HCT116 (cell line): ENCODE data around the gene DGKG. TPM values are rescaled to one million over a fixed set of nuclear protein-coding genes. Genes with fewer than 3 reads are reported as not detected.

Experiments
- ATAC-seq: fragments of 200-7000 bp; cut with Tn5 transposase; 2 replicates; pipeline ENCODE4 v1.9.1; 2020; ENCODE audit warnings: mild to moderate bottlenecking, moderate library complexity
- BruUV-seq: library from RNA; stranded (reverse); fragments of 400-500 nt; replicated peaks from 2 replicates; lab custom pipeline; 2021; lab: Mats Ljungman, UMichigan
- CTCF ChIA-PET: fragments of 300-600 bp; sonication (Branson Sonifier 250); formaldehyde crosslinking; loops from one replicate; lab custom pipeline; 2021; ENCODE audit warnings: antibody characterized with exemption; lab: Charles Lee
- POLR2A ChIA-PET: fragments of 300-600, 350-600 bp; sonication (Branson Sonifier 250); formaldehyde crosslinking; loops from one replicate; lab custom pipeline; 2021; ENCODE audit warnings: antibody characterized with exemption; lab: Charles Lee
- RAD21 ChIA-PET, 2 experiments: fragments of 300-600 bp; sonication (Branson Sonifier 250); formaldehyde crosslinking; loops; one replicate each; lab custom pipeline; 2023; ENCODE audit warnings: low total read pairs in 2 of 2; ENCODE audit not compliant: uncharacterized antibody in 2 of 2, unreplicated experiment in 2 of 2, low non-redundant PET in 1 of 2; lab: Charles Lee
- DNase-seq: peaks from one replicate; pipeline ENCODE4 v3.0.0-alpha.2; 2010; ENCODE audit warnings: low read depth, low spot score
- H2AFZ ChIP-seq: fragments of 200-600 bp; shearing (Covaris generic), sonication (generic); 2 replicates; pipeline ENCODE4 v1.6.1; 2017; ENCODE audit warnings: low read depth, mixed run types, mixed read lengths, antibody characterized with exemption, low read length; ENCODE audit not compliant: poor library complexity, severe bottlenecking
- H3K27ac ChIP-seq: 2 replicates; pipeline ENCODE4 v1.5.1; 2012; ENCODE audit warnings: low read depth, low read length
- H3K27me3 ChIP-seq: fragments of 200-600 bp; sonication (generic); 2 replicates; pipeline ENCODE4 v1.6.1; 2016; ENCODE audit warnings: mixed run types, low read length, mixed read lengths; ENCODE audit not compliant: insufficient read depth
- H3K36me3 ChIP-seq, 2 experiments: fragments of 200-500 bp in 1 of 2; fragments of 200-600 bp in 1 of 2; sonication (Bioruptor generic) in 1 of 2; sonication (generic) in 1 of 2; 2 replicates each; pipeline versions ENCODE4 v1.5.1 to v1.6.1; 2014 to 2016; ENCODE audit warnings: low read length in 2 of 2, inconsistent platforms in 1 of 2, mixed read lengths in 1 of 2, mixed run types in 1 of 2; ENCODE audit not compliant: insufficient read depth in 2 of 2, control insufficient read depth in 1 of 2
- H3K4me1 ChIP-seq, 2 experiments: fragments of 200-600 bp in 1 of 2; sonication (generic) in 1 of 2; 2 replicates each; pipeline versions ENCODE4 v1.5.1 to v1.6.1; 2012 to 2017; ENCODE audit warnings: low read length in 2 of 2, inconsistent platforms in 1 of 2, mild to moderate bottlenecking in 1 of 2, mixed read lengths in 1 of 2, mixed run types in 1 of 2, moderate library complexity in 1 of 2; ENCODE audit not compliant: insufficient read depth in 2 of 2, control insufficient read depth in 1 of 2
- H3K4me2 ChIP-seq: fragments of 200-600 bp; sonication (generic); 2 replicates; pipeline ENCODE4 v1.6.1; 2017; ENCODE audit warnings: mixed run types, low read length, mixed read lengths
- H3K4me3 ChIP-seq, 2 experiments: fragments of 200-600 bp in 1 of 2; sonication (generic) in 1 of 2; replicated peaks in 1 of 2; 2 replicates each; pipeline ENCODE4 v1.5.1; 2011 to 2016; ENCODE audit warnings: low read length in 2 of 2, control low read depth in 1 of 2, low read depth in 1 of 2, mild to moderate bottlenecking in 1 of 2, mixed read lengths in 1 of 2, mixed run types in 1 of 2
- H3K79me2 ChIP-seq: fragments of 200-600 bp; sonication (generic); 2 replicates; pipeline ENCODE4 v1.6.1; 2017; ENCODE audit warnings: mild to moderate bottlenecking, mixed run types, low read length, moderate library complexity, mixed read lengths; ENCODE audit not compliant: insufficient read depth
- H3K9ac ChIP-seq: fragments of 200-600 bp; sonication (generic); 2 replicates; pipeline ENCODE4 v1.6.1; 2016; ENCODE audit warnings: low read length, mixed read lengths
- H3K9me2 ChIP-seq: fragments of 200-600 bp; sonication (generic), shearing (Covaris generic); 2 replicates; pipeline ENCODE4 v1.6.1; 2017; ENCODE audit warnings: mixed run types, mild to moderate bottlenecking, moderate library complexity; ENCODE audit not compliant: insufficient read depth
- H3K9me3 ChIP-seq, 2 experiments: fragments of 200-500 bp in 1 of 2; fragments of 200-600 bp in 1 of 2; sonication (Bioruptor generic) in 1 of 2; sonication (generic) in 1 of 2; 2 replicates each; pipeline ENCODE4 v1.6.1; 2014 to 2017; ENCODE audit warnings: low read length in 2 of 2, mixed read lengths in 2 of 2, inconsistent platforms in 1 of 2, low read depth in 1 of 2, mild to moderate bottlenecking in 1 of 2, mixed run types in 1 of 2, moderate library complexity in 1 of 2; ENCODE audit not compliant: control insufficient read depth in 1 of 2, insufficient read depth in 1 of 2
- H4K20me1 ChIP-seq: fragments of 200-600 bp; sonication (generic), shearing (Covaris generic); 2 replicates; pipeline ENCODE4 v1.6.1; 2017; ENCODE audit warnings: mixed run types, mild to moderate bottlenecking, moderate library complexity; ENCODE audit not compliant: insufficient read depth
- CBX3 ChIP-seq: IDR thresholded peaks from 2 replicates; pipeline ENCODE4 v1.6.1; 2012; ENCODE audit warnings: low read depth
- CEBPB ChIP-seq: IDR thresholded peaks from 2 replicates; pipeline ENCODE4 v1.6.1; 2012; ENCODE audit warnings: low read depth
- ELF1 ChIP-seq: IDR thresholded peaks from 2 replicates; pipeline ENCODE4 v1.6.1; 2012; ENCODE audit warnings: low read depth, borderline replicate concordance
- EZH2 ChIP-seq: fragments of 200-600 bp; sonication (generic); IDR thresholded peaks from 2 replicates; pipeline ENCODE4 v1.6.1; 2017; ENCODE audit warnings: antibody characterized with exemption, mixed run types
- EZH2phosphoT487 ChIP-seq: fragments of 200-600 bp; IDR thresholded peaks from 2 replicates; pipeline ENCODE4 v1.6.1; 2018; ENCODE audit warnings: antibody characterized with exemption, borderline replicate concordance
- JUND ChIP-seq: IDR thresholded peaks from 2 replicates; pipeline ENCODE4 v1.6.1; 2012
- POLR2A ChIP-seq: IDR thresholded peaks from 2 replicates; pipeline ENCODE4 v1.7.0; 2011; ENCODE audit warnings: borderline replicate concordance; ENCODE audit not compliant: insufficient read depth, insufficient read length; ENCODE audit errors: extremely low read depth
- RAD21 ChIP-seq: IDR thresholded peaks from 2 replicates; pipeline ENCODE4 v1.6.1; 2012; ENCODE audit warnings: low read depth, mild to moderate bottlenecking
- SIN3A ChIP-seq: IDR thresholded peaks from 2 replicates; pipeline ENCODE4 v1.6.1; 2012; ENCODE audit warnings: low read depth
- SP1 ChIP-seq: IDR thresholded peaks from 2 replicates; pipeline ENCODE4 v1.6.1; 2012; ENCODE audit warnings: low read depth
- SRF ChIP-seq: IDR thresholded peaks from 2 replicates; pipeline ENCODE4 v1.6.1; 2012; ENCODE audit warnings: low read depth
- TCF7L2 ChIP-seq: IDR thresholded peaks from 2 replicates; pipeline ENCODE4 v1.7.0; 2011; ENCODE audit warnings: borderline replicate concordance, inconsistent platforms; ENCODE audit not compliant: insufficient read depth, insufficient read length; ENCODE audit errors: extremely low read depth
- ZFX ChIP-seq: fragments of 450-650 bp; IDR thresholded peaks from 2 replicates; pipeline ENCODE4 v1.6.1; 2017
- intact Hi-C: fragments of 100-400 bp; cut with micrococcal nuclease; formaldehyde crosslinking; loops from 2 replicates; pipeline ENCODE4 v1.10.0; 2022
- total RNA-seq: library from RNA; stranded (reverse); gene quantifications from one replicate; pipeline ENCODE4 v1.2.1, GENCODE V29; 2021; ENCODE audit not compliant: unreplicated experiment

The DGKG gene
- total RNA-seq, 1 experiment from 2014 or later: 4.8 TPM

- DNase-seq (no peak), ATAC-seq (no peak)
- Histone ChIP-seq H2AFZ (no peak overlapping the region), H3K4me1 (no peaks in the 10 kb centered on the region), H3K9ac (no peak overlapping the region), H3K9me2 (no peaks in the 10 kb centered on the region), H3K79me2 (no peaks in the 10 kb centered on the region), H3K4me2 (no peak overlapping the region), H3K27me3 (no peaks in the 10 kb centered on the region), H3K9me3 (no peaks in the 10 kb centered on the region), H3K4me3 (no peak overlapping the region), H3K27ac (no peak overlapping the region), H3K36me3 (no peaks in the 10 kb centered on the region), H4K20me1 (no peaks in the 10 kb centered on the region)
- CTCF ChIA-PET: no interaction called here
- RAD21 ChIA-PET: no interaction called here
- POLR2A ChIA-PET: no interaction called here
- TF ChIP-seq RAD21 (no peak), JUND (no peak), ZFX (no peak), SRF (no peak), EZH2 (no peak), ELF1 (no peak), POLR2A (no peak), SP1 (no peak), TCF7L2 (no peak), CBX3 (no peak), EZH2phosphoT487 (no peak), CEBPB (no peak), SIN3A (no peak)
- no TSS peak for BruUV-seq
- intact Hi-C loops: no loop called here
Observed at GRCh38 chr3:186151077-186151971, 210.7 kb downstream of the DGKG start.
